ENCODE measurements around the gene SART3. TPM values are rescaled to one million over a fixed set of nuclear protein-coding genes. Genes with fewer than 3 reads are reported as not detected.

The SART3 gene
- total RNA-seq, 4 donors from 2014 or later, result 67.8 to 205 (median 77.7) TPM

DNA sequence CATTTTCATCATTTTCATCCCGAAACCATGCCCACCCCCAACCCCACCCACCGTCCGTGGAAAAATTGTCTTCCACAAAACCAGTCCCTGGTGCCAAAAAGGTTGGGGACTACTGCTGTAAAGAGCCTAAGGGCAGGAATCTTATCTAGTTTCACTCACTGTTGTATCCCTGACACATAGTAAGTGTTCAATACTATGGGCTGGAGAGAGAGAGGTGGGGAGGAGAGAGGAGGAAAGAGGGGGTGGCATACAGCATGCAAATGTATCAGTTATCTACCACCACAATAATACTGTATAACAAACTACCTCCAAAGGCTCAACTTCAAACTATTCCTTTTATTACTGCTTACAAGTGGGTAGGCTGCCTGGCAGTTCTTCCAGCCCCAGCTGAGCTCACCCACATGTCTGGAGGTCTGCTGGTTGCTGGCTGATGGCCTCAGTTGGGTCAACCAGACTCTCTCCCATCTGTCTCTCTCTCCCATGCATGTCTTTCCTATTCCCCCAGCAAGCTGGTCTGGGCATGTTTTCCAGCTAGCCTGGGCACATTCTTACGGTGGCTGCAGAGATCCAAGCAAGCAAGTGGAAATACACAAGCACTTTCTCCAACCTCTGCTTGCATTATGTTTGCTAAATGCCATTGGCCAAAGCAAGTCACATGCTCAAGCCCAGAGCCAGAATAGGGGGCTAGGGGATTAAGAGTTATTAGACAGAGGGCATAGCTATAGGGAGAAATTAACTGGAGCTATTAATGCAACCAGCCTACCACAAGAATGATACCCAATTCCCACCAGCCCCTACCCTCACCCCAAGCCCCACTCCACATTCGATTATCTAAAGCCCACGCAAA, 77.5 kb downstream of the SART3 start:
- Histone ChIP-seq H3K27ac (no peak overlapping the region), H3K4me1 (no peaks in the 10 kb centered on the region), H3K9me3 (no peaks in the 10 kb centered on the region), H3K27me3 (no peaks in the 10 kb centered on the region), H3K36me3 (no peaks in the 10 kb centered on the region), H3K4me3 (no peak overlapping the region)
- no peak for DNase-seq
- TF ChIP-seq POLR2A (IDR thresholded peaks at IDR 0.05), result no peak
- TF ChIP-seq, protein P1, sequence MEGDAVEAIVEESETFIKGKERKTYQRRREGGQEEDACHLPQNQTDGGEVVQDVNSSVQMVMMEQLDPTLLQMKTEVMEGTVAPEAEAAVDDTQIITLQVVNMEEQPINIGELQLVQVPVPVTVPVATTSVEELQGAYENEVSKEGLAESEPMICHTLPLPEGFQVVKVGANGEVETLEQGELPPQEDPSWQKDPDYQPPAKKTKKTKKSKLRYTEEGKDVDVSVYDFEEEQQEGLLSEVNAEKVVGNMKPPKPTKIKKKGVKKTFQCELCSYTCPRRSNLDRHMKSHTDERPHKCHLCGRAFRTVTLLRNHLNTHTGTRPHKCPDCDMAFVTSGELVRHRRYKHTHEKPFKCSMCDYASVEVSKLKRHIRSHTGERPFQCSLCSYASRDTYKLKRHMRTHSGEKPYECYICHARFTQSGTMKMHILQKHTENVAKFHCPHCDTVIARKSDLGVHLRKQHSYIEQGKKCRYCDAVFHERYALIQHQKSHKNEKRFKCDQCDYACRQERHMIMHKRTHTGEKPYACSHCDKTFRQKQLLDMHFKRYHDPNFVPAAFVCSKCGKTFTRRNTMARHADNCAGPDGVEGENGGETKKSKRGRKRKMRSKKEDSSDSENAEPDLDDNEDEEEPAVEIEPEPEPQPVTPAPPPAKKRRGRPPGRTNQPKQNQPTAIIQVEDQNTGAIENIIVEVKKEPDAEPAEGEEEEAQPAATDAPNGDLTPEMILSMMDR (IDR thresholded peaks at IDR 0.05), result no peak

- TF ChIP-seq, protein P1 (IDR thresholded peaks at IDR 0.05), result no peak
- no peak for TF ChIP-seq POLR2A (IDR thresholded peaks at IDR 0.05)
- no peak for DNase-seq
- Histone ChIP-seq H3K9me3 (no peaks in the 10 kb centered on the region), H3K4me1 (no peaks in the 10 kb centered on the region), H3K36me3 (no peaks in the 10 kb centered on the region), H3K4me3 (no peak overlapping the region), H3K27me3 (no peaks in the 10 kb centered on the region), H3K27ac (no peak overlapping the region)
Measured at GRCh38 chr12:108482717-108483212, 78.2 kb downstream of the SART3 start.

DNA sequence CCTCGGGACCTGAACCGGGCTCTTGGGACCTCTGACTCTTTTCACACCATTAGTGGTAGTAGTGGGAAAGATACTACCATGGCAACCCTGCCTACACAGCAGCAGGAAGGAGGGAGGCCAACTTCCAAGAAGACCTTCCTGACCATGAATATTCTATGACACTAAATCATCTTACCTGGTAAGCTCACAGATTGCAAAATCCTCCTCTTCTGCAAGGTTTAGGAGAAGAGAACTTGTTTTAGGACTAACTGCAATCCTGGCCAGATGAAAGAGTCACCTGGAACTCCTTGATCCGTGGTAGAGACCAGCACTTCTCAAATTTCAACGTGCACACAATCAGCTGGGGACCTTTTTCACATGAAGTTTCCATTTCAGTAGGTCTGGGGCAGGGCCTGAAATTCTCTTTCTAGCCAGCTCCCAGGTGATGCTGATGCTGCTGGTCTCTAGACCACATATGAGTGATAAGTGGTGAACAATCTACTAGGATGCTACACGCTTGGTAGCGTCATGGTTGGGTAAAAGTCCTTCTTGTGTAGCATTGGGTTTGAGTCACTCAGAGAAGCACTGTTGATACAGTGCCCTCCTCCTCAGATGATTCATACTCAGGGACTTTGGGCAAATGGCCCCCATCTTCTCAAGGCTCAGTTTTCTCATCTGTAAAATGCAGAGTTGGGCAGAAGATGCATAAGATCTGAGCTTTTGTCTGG, 81.5 kb downstream of the SART3 start:
- Histone ChIP-seq H3K27ac (no peak overlapping the region), H3K36me3 (no peaks in the 10 kb centered on the region), H3K4me3 (no peak overlapping the region), H3K4me1 (no peaks in the 10 kb centered on the region), H3K9me3 (no peaks in the 10 kb centered on the region), H3K27me3 (no peaks in the 10 kb centered on the region)
- TF ChIP-seq POLR2A (IDR thresholded peaks at IDR 0.05), result no peak
- TF ChIP-seq, protein P1 (IDR thresholded peaks at IDR 0.05), result no peak
- no peak for DNase-seq

- no peak overlapping the region for H3K4me3 ChIP-seq
- H3K9me3 ChIP-seq, result no peaks in the 10 kb centered on the region
- TF ChIP-seq, protein P1 (IDR thresholded peaks at IDR 0.05), result no peak
- no peak for TF ChIP-seq POLR2A (IDR thresholded peaks at IDR 0.05)
- no peaks in the 10 kb centered on the region for H3K36me3 ChIP-seq
- no peaks in the 10 kb centered on the region for H3K4me1 ChIP-seq
- H3K27me3 ChIP-seq, result no peaks in the 10 kb centered on the region
- DNase-seq, result no peak
- H3K27ac ChIP-seq, result no peak overlapping the region
Measured at GRCh38 chr12:108478611-108479206, 82.3 kb downstream of the SART3 start.

GRCh38 chr12:108477881-108478259, 83.1 kb downstream of the SART3 start:
- no peak overlapping the region for H3K4me3 ChIP-seq
- H3K27me3 ChIP-seq, result no peaks in the 10 kb centered on the region
- no peaks in the 10 kb centered on the region for H3K36me3 ChIP-seq
- no peak overlapping the region for H3K27ac ChIP-seq
- H3K9me3 ChIP-seq, result no peaks in the 10 kb centered on the region
- no peak for DNase-seq
- H3K4me1 ChIP-seq, result no peaks in the 10 kb centered on the region
- no peak for TF ChIP-seq POLR2A (IDR thresholded peaks at IDR 0.05)
- TF ChIP-seq, protein P1 (IDR thresholded peaks at IDR 0.05), result no peak

Measured in Peyer's patch (tissue), 4 donors.